ENCODE results near the gene MPPE1. TPM values are rescaled to one million over a fixed set of nuclear protein-coding genes. Genes with fewer than 3 reads are reported as not detected.
A peak's percentile ranks its signal among the peaks of the same experiment; 100 is the strongest.
"Not testable (repeated sequence)": the region's sequence is repeated elsewhere in the genome, so short reads cannot be mapped to it uniquely, and the experiment has no call there.

The MPPE1 gene
- total RNA-seq, 4 donors from 2014 or later, result 11.0 to 49.2 (median 28.8) TPM

- TF ChIP-seq CTCF (IDR thresholded peaks at IDR 0.05), result no peak
- DNase-seq (ENCODE audit: low spot score) (no peak), ATAC-seq (ENCODE audit: low FRiP score) (no peak)
These were observed 42.7 kb upstream of the MPPE1 start for GRCh38 chr18:11950824-11951223.

DNA sequence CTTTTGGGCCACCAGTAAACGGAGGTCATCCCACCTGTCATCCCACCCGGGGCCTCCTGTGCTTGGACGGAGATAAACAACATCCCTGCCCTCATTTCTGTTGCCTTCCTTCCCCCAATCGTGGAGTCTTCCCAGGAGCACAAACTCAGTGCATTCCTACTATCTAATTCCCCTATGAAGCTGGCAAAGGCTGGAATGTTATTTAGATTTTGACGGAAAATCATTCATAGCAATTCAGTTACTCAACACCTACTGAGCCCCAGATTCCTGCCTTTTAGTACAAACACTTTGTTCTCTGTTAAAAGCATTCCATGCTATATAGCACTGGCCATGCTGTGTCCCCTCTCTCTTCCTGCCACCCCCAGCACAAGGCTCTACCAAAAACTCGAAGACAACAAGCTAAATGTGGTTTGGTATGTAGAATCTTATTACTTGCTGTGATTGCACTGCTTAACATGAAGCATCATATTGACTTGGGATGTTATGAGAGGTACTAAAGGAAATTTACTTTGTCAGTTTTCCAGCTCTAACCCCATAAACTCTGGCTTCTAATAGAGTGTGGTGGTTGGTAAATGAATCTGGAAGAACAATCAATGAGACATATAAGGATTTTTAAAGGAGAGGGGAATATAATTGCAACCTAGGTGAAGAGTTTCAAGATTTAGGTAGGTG is 40.9 kb upstream of the MPPE1 start:
- no peak for TF ChIP-seq CTCF (IDR thresholded peaks at IDR 0.05)
- DNase-seq (ENCODE audit: low spot score), result no peak
- ATAC-seq (ENCODE audit: low FRiP score), result no peak

- DNase-seq (ENCODE audit: low spot score) (peak; percentile 66), ATAC-seq (ENCODE audit: low FRiP score) (peak; percentile 96)
- TF ChIP-seq CTCF (IDR thresholded peaks at IDR 0.05), result no peak
These were observed 39.4 kb upstream of the MPPE1 start for GRCh38 chr18:11947214-11948191.

DNA sequence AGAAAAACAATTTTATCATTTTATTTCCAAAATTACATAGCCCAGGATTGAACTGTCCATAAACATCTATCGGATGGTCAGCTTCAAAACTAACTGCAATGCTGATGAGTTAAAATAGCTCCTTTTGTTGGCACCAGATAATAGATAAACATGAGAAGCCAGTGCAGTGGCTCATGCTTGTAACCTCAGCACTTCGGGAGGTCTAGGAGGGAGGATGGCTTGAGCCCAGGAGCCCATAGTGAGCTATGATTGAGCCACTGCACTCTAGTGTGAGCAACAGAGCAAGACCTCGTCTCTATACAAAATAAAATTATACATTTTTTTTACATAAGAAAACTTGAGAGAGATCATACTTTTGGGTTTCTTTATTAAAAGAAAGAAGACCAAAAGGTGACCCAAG is 38.6 kb upstream of the MPPE1 start:
- no peak for DNase-seq (ENCODE audit: low spot score)
- TF ChIP-seq CTCF (IDR thresholded peaks at IDR 0.05), result no peak
- peak; percentile 53 for ATAC-seq (ENCODE audit: low FRiP score)

DNA sequence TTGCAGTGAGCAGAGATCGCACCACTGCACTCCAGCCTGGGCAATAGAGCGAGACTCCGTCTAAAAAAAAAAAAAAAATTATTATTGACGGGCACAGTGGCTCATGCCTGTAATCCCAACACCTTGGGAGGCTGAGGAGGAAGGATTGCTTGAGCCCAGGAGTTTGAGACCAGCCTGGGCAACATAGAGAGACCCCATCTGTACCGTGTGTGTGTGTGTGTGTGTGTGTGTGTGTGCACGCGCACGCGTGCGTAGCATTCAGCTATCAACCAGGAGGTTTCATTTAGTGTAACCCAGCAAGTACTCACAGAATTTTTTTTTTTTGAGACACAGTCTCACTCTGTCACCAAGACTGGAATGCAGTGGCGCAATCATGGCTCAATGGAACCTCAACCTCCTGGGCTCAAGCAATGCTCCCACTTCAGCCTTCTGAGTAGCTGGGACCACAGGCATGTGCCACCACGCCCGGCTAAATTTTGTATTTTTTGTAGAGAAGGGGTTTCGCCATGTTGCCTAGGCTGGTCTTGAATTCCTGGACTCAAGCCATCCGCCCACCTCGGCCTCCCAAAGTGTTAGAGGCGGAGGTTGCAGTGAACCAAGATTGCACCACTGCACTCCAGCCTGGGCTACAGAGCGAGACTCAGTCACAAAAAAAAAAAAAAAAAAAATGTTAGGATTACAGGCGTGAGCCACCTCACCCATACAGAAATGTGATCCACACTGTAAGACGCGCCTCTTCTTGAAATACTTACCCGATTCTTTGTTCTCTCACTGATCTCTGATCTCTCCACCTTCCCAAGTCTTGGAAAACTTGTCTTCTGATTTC is 37.9 kb upstream of the MPPE1 start:
- DNase-seq (ENCODE audit: low spot score); ATAC-seq (ENCODE audit: low FRiP score): not testable (repeated sequence)

DNA sequence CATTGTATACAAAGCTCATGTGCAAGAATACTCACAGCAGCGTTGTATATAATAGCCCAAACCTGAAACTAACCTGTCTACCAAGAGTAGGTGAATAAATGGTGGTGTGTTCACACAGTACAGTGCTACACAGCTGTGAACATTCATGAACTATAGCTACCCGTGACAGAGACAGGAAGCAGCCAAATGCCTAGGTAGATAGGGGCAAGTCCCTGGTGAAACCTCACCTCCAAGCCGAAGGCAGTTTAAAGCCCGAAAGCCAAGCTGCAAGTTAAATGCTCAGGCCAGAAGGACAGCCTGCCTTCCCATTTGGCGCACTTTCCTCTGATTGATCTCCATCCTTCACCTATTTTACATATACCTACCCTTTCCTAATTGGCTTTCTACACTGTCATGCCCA is 36.7 kb upstream of the MPPE1 start:
- DNase-seq (ENCODE audit: low spot score) (no peak), ATAC-seq (ENCODE audit: low FRiP score) (no peak)
- TF ChIP-seq CTCF (IDR thresholded peaks at IDR 0.05), result no peak

DNA sequence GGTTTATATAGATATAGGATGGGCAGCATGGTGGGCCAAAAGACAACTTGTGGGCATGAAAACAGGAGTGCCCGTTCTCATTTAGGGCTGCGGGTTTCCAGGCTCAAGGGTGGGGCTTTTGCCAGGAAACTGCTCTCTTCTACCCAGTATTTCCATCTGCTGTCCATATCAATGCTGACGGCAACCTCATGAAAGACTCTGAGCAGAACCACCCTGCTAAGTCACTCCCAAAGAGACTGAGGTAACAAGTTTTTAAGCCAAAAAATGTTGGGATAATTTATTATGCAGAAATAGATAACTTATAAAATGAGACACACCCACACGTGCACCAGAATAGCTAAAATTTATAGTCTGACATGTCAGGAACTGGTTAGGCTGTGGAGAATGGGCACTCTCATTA is 36.1 kb upstream of the MPPE1 start:
- no peak for TF ChIP-seq CTCF (IDR thresholded peaks at IDR 0.05)
- no peak for ATAC-seq (ENCODE audit: low FRiP score)
- no peak for DNase-seq (ENCODE audit: low spot score)
